Stimulated activated naive CD8-positive, alpha-beta T cell treated with anti-CD3 and anti-CD28 coated beads, Interleukin-15, amount 100 ng/mL, for 72 hours (primary cell): ENCODE results near the gene E4F1.
A peak's percentile ranks its signal among the peaks of the same experiment; 100 is the strongest.

ENCODE experiments used
- ATAC-seq: fragments of 150-1000 bp; cut with Tn5 transposase; 2 replicates; pipeline ENCODE4 v1.10.0; 2021; ENCODE audit warnings: mild to moderate bottlenecking, moderate library complexity
- DNase-seq, 2 donors: peaks; one replicate each; pipeline ENCODE4 v3.0.0; 2021 to 2022
- H3K27ac Mint-ChIP-seq, 2 donors: one replicate each; pipeline ENCODE4 v1.8.0; 2022; ENCODE audit warnings: mild to moderate bottlenecking in 2 of 2, mixed read lengths in 2 of 2, moderate library complexity in 2 of 2
- H3K27me3 Mint-ChIP-seq: one replicate; pipeline ENCODE4 v1.8.0; 2022; ENCODE audit warnings: mixed read lengths
- H3K4me1 Mint-ChIP-seq: one replicate; pipeline ENCODE4 v1.8.0; 2022; ENCODE audit warnings: mild to moderate bottlenecking, mixed read lengths
- H3K4me3 Mint-ChIP-seq, 2 donors: one replicate each; pipeline ENCODE4 v1.8.0; 2022; ENCODE audit warnings: mild to moderate bottlenecking in 2 of 2, mixed read lengths in 2 of 2, moderate library complexity in 1 of 2
- H3K9me3 Mint-ChIP-seq, 2 donors: one replicate each; pipeline ENCODE4 v1.8.0; 2022; ENCODE audit warnings: mixed read lengths in 2 of 2

E4F1 gene

GRCh38 chr16:2223221-2223941, at the start of gene E4F1:
E4F1 (plus strand) TSS chr16:2223591; CDS start chr16:2223614, 23 bp downstream.
- H3K27me3 Mint-ChIP-seq, result no peaks in the 10 kb centered on the region
- H3K27ac Mint-ChIP-seq, result peak within 1 kb of the TSS; percentile 81 to 95
- peak within 1 kb of the TSS; percentile 86 to 89 for H3K4me3 Mint-ChIP-seq
- DNase-seq (peak; percentile 100), ATAC-seq (peak; percentile 98)
- H3K4me1 Mint-ChIP-seq, result peaks cover 29% of the 10 kb centered on the region
- no peaks in the 10 kb centered on the region for H3K9me3 Mint-ChIP-seq

GRCh38 chr16:2173916-2174315, 49.5 kb upstream of the E4F1 start:
- Mint-ChIP-seq H3K4me1 (no peaks in the 10 kb centered on the region), H3K9me3 (no peaks in the 10 kb centered on the region), H3K27ac (peak overlapping the region in 1 of 2 donors; percentile 7), H3K27me3 (no peaks in the 10 kb centered on the region), H3K4me3 (no peak overlapping the region)
- ATAC-seq, result no peak
- DNase-seq, result no peak

- no peaks in the 10 kb centered on the region for H3K27me3 Mint-ChIP-seq
- H3K4me1 Mint-ChIP-seq, result no peaks in the 10 kb centered on the region
- H3K27ac Mint-ChIP-seq, result peak overlapping the region in 1 of 2 donors; percentile 59
- DNase-seq, result no peak
- ATAC-seq, result no peak
- H3K9me3 Mint-ChIP-seq, result no peaks in the 10 kb centered on the region
- no peak overlapping the region for H3K4me3 Mint-ChIP-seq
Measured at GRCh38 chr16:2174396-2175131, 48.8 kb upstream of the E4F1 start.

- Mint-ChIP-seq H3K9me3 (no peaks in the 10 kb centered on the region), H3K4me1 (no peaks in the 10 kb centered on the region), H3K27me3 (no peaks in the 10 kb centered on the region), H3K4me3 (no peak overlapping the region), H3K27ac (no peak overlapping the region)
- DNase-seq (no peak), ATAC-seq (no peak)
Measured at GRCh38 chr16:2175454-2175853, 47.9 kb upstream of the E4F1 start.

- no peak for DNase-seq
- Mint-ChIP-seq H3K4me3 (no peak overlapping the region), H3K9me3 (no peaks in the 10 kb centered on the region), H3K27ac (no peak overlapping the region), H3K4me1 (no peaks in the 10 kb centered on the region), H3K27me3 (no peaks in the 10 kb centered on the region)
- ATAC-seq, result no peak
Measured at GRCh38 chr16:2176047-2176446, 47.3 kb upstream of the E4F1 start.

- Mint-ChIP-seq H3K4me3 (no peak overlapping the region), H3K27me3 (no peaks in the 10 kb centered on the region), H3K4me1 (no peaks in the 10 kb centered on the region), H3K9me3 (no peaks in the 10 kb centered on the region), H3K27ac (no peak overlapping the region)
- no peak for DNase-seq
- no peak for ATAC-seq
Measured at GRCh38 chr16:2177101-2177500, 46.3 kb upstream of the E4F1 start.

- Mint-ChIP-seq H3K4me3 (no peak overlapping the region), H3K4me1 (no peaks in the 10 kb centered on the region), H3K9me3 (no peaks in the 10 kb centered on the region), H3K27me3 (no peaks in the 10 kb centered on the region), H3K27ac (no peak overlapping the region)
- DNase-seq, result no peak
- no peak for ATAC-seq
Measured at GRCh38 chr16:2177561-2177960, 45.8 kb upstream of the E4F1 start.

- Mint-ChIP-seq H3K4me1 (no peaks in the 10 kb centered on the region), H3K9me3 (no peaks in the 10 kb centered on the region), H3K4me3 (no peak overlapping the region), H3K27me3 (no peaks in the 10 kb centered on the region), H3K27ac (no peak overlapping the region)
- DNase-seq, result no peak
- peak; percentile 44 for ATAC-seq
Measured at GRCh38 chr16:2178321-2179106, 44.9 kb upstream of the E4F1 start.

GRCh38 chr16:2179107-2179501, 44.3 kb upstream of the E4F1 start:
- Mint-ChIP-seq H3K4me3 (no peak overlapping the region), H3K4me1 (no peaks in the 10 kb centered on the region), H3K27me3 (no peaks in the 10 kb centered on the region), H3K27ac (no peak overlapping the region), H3K9me3 (no peaks in the 10 kb centered on the region)
- ATAC-seq (no peak), DNase-seq (no peak)

- H3K4me1 Mint-ChIP-seq, result no peaks in the 10 kb centered on the region
- H3K27ac Mint-ChIP-seq, result no peak overlapping the region
- H3K9me3 Mint-ChIP-seq, result no peaks in the 10 kb centered on the region
- no peak overlapping the region for H3K4me3 Mint-ChIP-seq
- H3K27me3 Mint-ChIP-seq, result no peaks in the 10 kb centered on the region
- no peak for ATAC-seq
- no peak for DNase-seq
Measured at GRCh38 chr16:2179576-2179975, 43.8 kb upstream of the E4F1 start.

- no peaks in the 10 kb centered on the region for H3K27me3 Mint-ChIP-seq
- DNase-seq (no peak), ATAC-seq (peak; percentile 18)
- no peaks in the 10 kb centered on the region for H3K4me1 Mint-ChIP-seq
- no peaks in the 10 kb centered on the region for H3K9me3 Mint-ChIP-seq
- H3K4me3 Mint-ChIP-seq, result no peak overlapping the region
- no peak overlapping the region for H3K27ac Mint-ChIP-seq
Measured at GRCh38 chr16:2180461-2180860, 42.9 kb upstream of the E4F1 start.

- H3K27me3 Mint-ChIP-seq, result no peaks in the 10 kb centered on the region
- DNase-seq, result no peak
- H3K27ac Mint-ChIP-seq, result no peak overlapping the region
- no peak for ATAC-seq
- no peak overlapping the region for H3K4me3 Mint-ChIP-seq
- no peaks in the 10 kb centered on the region for H3K4me1 Mint-ChIP-seq
- H3K9me3 Mint-ChIP-seq, result no peaks in the 10 kb centered on the region
Measured at GRCh38 chr16:2180962-2181923, 42.1 kb upstream of the E4F1 start.

GRCh38 chr16:2181952-2182351, 41.4 kb upstream of the E4F1 start:
- H3K4me3 Mint-ChIP-seq, result no peak overlapping the region
- DNase-seq, result no peak

GRCh38 chr16:2183671-2184070, 39.7 kb upstream of the E4F1 start:
- DNase-seq, result no peak
- Mint-ChIP-seq H3K9me3 (no peaks in the 10 kb centered on the region), H3K4me1 (no peaks in the 10 kb centered on the region), H3K4me3 (no peak overlapping the region), H3K27ac (peak overlapping the region in 1 of 2 donors; percentile 44), H3K27me3 (no peaks in the 10 kb centered on the region)
- no peak for ATAC-seq

More at GRCh38 chr16:2181952-2182351, 41.4 kb upstream of the E4F1 start:
- no peaks in the 10 kb centered on the region for H3K9me3 Mint-ChIP-seq
- no peaks in the 10 kb centered on the region for H3K4me1 Mint-ChIP-seq
- no peak overlapping the region for H3K27ac Mint-ChIP-seq
- H3K27me3 Mint-ChIP-seq, result no peaks in the 10 kb centered on the region
- ATAC-seq, result no peak

- no peaks in the 10 kb centered on the region for H3K27me3 Mint-ChIP-seq
- DNase-seq, result no peak
- no peak overlapping the region for H3K27ac Mint-ChIP-seq
- no peak for ATAC-seq
- no peak overlapping the region for H3K4me3 Mint-ChIP-seq
- H3K9me3 Mint-ChIP-seq, result no peaks in the 10 kb centered on the region
- H3K4me1 Mint-ChIP-seq, result no peaks in the 10 kb centered on the region
Measured at GRCh38 chr16:2184346-2184745, 39.0 kb upstream of the E4F1 start.
